NCI-H748 (cell line): Measurements from ENCODE around the gene ATP1A1.

Experiments used
- DNase-seq: peaks from one replicate; lab custom pipeline; 2025; ENCODE audit not compliant: unreplicated experiment; lab: John Stamatoyannopoulos, UW

Gene ATP1A1

DNA sequence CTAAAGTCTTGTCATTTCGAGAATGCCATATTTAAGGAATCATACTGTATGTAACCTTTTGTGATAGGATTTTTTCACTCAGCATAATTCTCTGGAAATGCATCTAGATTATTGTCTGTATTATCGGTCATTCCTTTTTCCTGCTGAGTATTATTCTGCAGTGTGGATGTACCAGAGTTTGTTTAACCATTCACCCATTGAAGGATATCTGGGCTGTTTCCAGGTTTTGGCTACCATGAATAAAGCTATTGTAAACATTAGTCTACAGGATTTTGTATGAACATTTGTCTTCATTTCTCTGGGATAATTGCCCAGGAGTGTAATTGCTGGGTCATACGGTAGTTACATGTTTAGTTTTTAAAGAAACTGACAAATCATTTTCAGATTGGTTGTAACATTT is 61.8 kb downstream of the ATP1A1 start:
- no peak for DNase-seq

DNA sequence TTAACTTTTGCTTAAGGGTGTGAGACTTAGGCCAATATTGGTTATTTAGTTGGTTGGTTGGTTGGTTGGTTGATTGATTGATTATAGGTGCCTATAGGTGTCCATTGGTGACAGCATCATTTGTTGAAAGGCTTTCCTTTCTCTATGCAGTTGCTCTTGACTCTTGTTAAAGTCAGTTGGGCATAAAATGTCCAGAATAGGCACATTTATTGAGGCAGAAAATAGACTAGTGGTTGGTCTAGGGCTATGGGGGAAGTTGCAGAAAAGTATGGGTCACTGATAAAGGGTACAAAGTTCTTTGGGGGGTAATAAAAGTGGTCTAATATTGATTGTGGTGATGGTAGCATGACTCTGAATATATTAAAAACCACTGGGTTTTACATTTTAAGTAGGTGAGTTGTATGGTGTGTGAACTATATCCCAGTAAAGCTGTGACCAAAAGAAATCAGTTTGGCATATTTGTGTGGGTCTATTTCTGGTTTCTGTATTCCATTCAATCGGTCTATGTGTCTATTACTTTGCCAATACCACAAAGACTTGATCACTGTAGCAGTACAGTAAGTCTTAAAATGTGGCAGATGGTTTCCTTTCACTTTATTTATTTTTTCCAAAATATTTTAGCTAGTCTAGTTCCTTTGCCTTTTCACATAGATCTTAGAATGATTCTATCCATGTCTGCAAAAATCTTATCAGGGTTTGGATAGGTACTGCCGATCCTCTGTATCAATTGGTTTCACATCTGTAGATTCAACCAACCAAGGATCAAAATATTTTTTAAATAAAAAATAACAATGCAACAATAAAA is 63.0 kb downstream of the ATP1A1 start:
- no peak for DNase-seq

GRCh38 chr1:116436611-116436970 is 63.5 kb downstream of the ATP1A1 start:
- DNase-seq, result peak; percentile 12

- DNase-seq, result no peak
These were observed 66.7 kb downstream of the ATP1A1 start for GRCh38 chr1:116439701-116440100.

DNA sequence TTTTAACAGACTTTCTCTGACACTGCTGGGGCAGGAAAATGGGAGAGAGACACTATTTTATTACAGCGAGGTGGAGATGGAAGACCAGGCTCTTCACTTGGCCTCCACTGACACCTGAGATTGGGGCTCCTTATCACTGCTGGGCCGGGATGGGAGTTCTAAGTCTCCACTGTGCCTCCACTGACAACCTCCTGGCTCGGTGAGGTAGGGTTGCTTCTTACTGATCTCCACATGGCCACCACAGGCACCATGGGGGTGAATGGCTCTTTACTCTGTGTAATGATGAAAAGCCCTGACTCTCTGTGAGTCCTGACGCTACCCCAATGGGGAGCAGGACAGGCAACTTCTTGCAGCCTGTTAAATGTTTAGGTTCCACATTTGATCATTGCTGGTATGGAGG is 67.7 kb downstream of the ATP1A1 start:
- no peak for DNase-seq

DNA sequence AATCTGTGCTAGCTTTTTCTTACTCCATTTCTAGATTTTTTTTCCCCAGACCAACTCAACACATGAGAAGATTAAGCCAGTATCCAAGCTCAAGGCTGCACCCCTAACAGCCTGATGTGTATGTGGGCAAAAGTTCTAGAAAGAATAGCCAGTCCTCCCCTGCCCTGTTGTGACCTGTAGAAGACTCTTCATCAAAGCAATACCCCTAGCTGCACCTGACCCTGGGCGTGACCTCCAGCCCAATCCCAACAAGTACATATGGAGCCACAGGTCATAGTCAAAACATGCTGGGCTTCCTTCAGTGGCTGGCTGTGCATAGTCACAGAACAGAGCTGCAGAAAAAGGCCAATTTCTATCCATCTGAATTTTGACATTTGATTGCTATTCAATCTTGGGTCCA is 72.5 kb downstream of the ATP1A1 start:
- DNase-seq, result no peak

- DNase-seq, result no peak
These were observed 73.6 kb downstream of the ATP1A1 start for GRCh38 chr1:116446686-116447085.

GRCh38 chr1:116448785-116449385 is 75.8 kb downstream of the ATP1A1 start:
- no peak for DNase-seq

GRCh38 chr1:116449578-116449977 is 76.5 kb downstream of the ATP1A1 start:
- DNase-seq, result no peak

- DNase-seq, result no peak
These were observed 78.7 kb downstream of the ATP1A1 start for GRCh38 chr1:116451702-116452101.

DNA sequence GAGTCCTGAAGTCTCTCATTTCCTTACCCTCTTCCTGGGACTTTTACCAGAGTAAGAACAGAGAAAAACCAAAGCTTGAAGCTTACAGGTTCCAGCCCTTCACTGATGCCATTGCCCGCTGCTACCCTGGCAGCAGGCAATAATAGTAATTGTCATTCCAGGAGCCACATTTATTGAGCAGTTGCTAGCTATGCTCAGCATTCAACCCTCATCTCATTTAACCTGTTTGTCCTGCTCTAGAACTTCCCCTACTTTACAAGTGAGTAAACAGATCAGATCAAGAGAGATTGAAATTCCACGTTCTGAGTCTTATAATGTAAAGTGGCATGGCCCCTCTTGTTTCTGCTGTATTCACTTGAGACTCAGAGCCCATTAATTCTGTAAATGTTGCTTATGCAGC is 80.4 kb downstream of the ATP1A1 start:
- DNase-seq, result no peak

GRCh38 chr1:116453906-116454305 is 80.9 kb downstream of the ATP1A1 start:
- DNase-seq, result no peak
